NK-92 treated with Interleukin-12 subunit alpha and Interleukin-12 subunit beta, amount 100 ng/mL, for 24 hours (cell line): ENCODE measurements around the gene STX16.
"Not testable (repeated sequence)": the region's sequence is repeated elsewhere in the genome, so short reads cannot be mapped to it uniquely, and the experiment has no call there.

Experiments used
- DNase-seq: peaks from one replicate; lab custom pipeline; 2025; lab: John Stamatoyannopoulos, UW

Gene STX16

DNA sequence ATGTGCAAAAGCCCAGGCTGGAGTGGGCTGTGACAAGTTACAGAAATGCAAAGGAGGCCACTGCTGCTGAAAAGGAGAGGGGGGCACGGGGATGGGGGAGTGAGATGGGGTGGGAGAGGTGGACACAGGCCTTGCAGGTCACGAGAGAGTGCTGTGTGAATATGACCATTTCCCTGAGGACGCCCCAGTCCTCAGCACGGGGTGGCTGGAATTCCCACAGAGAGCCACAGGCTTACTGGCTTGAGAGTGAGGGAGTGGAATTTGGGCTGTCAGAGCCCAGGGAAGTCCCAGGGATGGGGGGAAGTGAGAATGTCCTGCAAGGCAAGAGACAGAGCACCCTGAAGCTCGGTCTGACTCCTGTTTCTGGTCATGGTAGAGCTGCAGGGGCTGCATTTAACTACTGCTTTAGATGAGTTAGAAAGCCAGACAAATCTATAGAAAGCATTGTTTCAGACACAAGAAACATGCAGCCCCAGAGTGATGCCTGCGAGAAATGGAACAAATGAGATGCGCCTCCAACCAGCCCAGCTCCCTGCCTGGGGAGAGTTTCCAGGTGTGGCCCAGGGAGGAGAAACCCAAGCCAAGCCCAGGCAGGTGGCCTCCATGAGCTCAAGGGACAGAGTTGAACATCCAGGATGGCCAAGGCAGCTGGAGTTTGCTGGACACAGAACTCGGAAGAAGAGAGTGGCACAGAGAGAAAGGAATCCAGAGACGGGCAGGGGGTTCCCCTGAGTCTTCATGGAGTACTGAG, 72.0 kb downstream of the STX16 start:
- no peak for DNase-seq

DNA sequence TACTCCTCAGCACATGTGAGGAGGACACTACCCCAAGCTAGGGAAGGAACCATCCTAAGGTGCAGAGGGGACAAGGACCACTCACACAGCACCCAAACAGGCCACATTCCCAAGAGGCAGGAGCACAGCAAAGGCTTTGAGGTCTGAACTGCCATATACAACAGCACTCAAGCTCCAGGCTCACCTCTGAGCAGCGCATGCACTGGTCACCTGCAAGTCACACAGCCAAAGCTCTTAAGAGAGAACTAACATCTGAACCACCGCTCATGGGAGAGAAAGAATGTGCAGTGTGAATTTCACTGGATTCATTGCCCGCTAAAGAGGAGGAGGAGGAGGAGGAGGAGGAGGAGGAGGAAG, 72.5 kb downstream of the STX16 start:
- no peak for DNase-seq

DNA sequence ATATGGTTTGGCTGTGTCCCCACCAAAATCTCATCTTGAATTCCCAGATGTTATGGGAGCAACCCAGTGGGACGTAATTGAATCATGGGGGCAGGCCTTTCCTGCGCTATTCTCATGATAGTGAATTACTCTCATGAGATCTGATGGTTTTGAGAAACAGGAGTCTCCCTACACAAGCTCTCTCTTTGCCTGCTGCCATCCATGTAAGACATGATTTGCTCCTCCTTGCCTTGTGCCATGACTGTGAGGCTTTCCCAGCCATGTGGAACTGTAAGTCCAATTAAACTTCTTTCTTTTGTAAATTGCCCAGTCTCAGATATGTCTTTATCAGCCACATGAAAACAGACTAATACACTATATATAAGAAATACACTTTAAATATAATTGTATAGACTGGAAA, 75.1 kb downstream of the STX16 start:
- DNase-seq: not testable (repeated sequence)
